ENCODE data around the gene NELL1. TPM values are rescaled to one million over a fixed set of nuclear protein-coding genes. Genes with fewer than 3 reads are reported as not detected.

Gene NELL1
- total RNA-seq, 1 donor from 2014 or later, result not detected

DNA sequence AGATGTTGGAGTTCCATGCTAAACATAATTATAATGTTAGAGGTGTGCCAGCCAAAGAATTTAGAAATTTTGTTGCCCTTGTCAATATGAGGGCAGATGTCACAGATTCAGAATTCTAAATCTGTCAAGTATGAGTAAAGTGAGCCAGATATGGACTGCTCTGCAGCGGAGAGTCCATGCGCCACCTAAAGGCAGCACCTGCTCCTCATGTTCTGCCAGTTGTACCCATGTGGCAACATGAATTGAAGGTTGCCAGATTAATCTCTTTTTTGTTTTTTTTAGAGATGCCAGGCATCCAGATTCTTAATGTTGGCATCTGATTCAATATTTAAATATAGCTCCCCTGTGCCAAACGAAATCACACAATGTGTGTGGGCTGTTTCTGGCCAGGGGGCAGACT is 844.9 kb downstream of the NELL1 start:
- H3K27ac ChIP-seq, result no peak overlapping the region
- H3K4me1 ChIP-seq, result no peaks in the 10 kb centered on the region
- H3K4me2 ChIP-seq, result no peak overlapping the region
- no peaks in the 10 kb centered on the region for H3K27me3 ChIP-seq
- no peak overlapping the region for H3K9ac ChIP-seq
- Mint-ChIP-seq H3K4me1 (no peaks in the 10 kb centered on the region), H3K36me3 (no peaks in the 10 kb centered on the region), H3K4me3 (no peak overlapping the region), H3K9me3 (no peaks in the 10 kb centered on the region), H3K27ac (no peak overlapping the region), H3K27me3 (ENCODE audit: insufficient read depth, low read depth) (no peaks in the 10 kb centered on the region)
- no peak for TF ChIP-seq EZH2phosphoT487 (IDR thresholded peaks at IDR 0.05)
- TF ChIP-seq, protein P1, sequence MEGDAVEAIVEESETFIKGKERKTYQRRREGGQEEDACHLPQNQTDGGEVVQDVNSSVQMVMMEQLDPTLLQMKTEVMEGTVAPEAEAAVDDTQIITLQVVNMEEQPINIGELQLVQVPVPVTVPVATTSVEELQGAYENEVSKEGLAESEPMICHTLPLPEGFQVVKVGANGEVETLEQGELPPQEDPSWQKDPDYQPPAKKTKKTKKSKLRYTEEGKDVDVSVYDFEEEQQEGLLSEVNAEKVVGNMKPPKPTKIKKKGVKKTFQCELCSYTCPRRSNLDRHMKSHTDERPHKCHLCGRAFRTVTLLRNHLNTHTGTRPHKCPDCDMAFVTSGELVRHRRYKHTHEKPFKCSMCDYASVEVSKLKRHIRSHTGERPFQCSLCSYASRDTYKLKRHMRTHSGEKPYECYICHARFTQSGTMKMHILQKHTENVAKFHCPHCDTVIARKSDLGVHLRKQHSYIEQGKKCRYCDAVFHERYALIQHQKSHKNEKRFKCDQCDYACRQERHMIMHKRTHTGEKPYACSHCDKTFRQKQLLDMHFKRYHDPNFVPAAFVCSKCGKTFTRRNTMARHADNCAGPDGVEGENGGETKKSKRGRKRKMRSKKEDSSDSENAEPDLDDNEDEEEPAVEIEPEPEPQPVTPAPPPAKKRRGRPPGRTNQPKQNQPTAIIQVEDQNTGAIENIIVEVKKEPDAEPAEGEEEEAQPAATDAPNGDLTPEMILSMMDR (IDR thresholded peaks at IDR 0.05), result peak; percentile 64
- H3K36me3 ChIP-seq, result no peaks in the 10 kb centered on the region
- no peaks in the 10 kb centered on the region for H3K9me3 ChIP-seq (ENCODE audit: low read depth)
- no peaks in the 10 kb centered on the region for H4K20me1 ChIP-seq (ENCODE audit: low read depth)
- H3F3A ChIP-seq (ENCODE audit: low read depth), result no peaks in the 10 kb centered on the region
- peak; percentile 27 for DNase-seq (ENCODE audit: low spot score)
- no peak overlapping the region for H2AFZ ChIP-seq (replicated peaks)
- no peaks in the 10 kb centered on the region for H3K79me2 ChIP-seq (ENCODE audit: low read depth)
- H3K4me3 ChIP-seq, result no peak overlapping the region

DNA sequence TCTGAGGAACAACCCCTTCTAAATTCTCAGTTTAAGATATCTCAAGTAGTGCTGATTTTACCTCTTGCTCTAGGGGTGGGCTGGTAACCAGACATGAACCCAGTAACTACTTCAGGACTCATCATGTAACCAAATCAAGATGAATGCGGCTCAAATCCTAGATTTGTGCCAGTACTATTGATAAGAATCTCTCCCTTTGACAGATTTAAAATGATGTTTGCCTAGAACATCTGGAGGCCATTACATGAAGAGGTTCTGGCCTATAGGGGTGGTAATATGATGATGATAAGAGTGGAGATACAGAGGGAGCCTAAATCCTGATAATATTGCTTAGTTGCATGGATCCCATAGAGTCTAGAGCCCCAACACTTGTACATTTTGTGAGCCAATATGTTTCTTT is 850.9 kb downstream of the NELL1 start:
- DNase-seq (ENCODE audit: low spot score), result no peak
- Mint-ChIP-seq H3K27me3 (ENCODE audit: insufficient read depth, low read depth) (no peaks in the 10 kb centered on the region), H3K4me1 (no peaks in the 10 kb centered on the region), H3K4me3 (no peak overlapping the region), H3K36me3 (no peaks in the 10 kb centered on the region), H3K9me3 (no peaks in the 10 kb centered on the region), H3K27ac (no peak overlapping the region)
- no peak overlapping the region for H3K9ac ChIP-seq
- no peaks in the 10 kb centered on the region for H3F3A ChIP-seq (ENCODE audit: low read depth)
- H3K79me2 ChIP-seq (ENCODE audit: low read depth), result no peaks in the 10 kb centered on the region
- H3K4me2 ChIP-seq, result no peak overlapping the region
- no peaks in the 10 kb centered on the region for H3K4me1 ChIP-seq
- TF ChIP-seq, protein P1 (IDR thresholded peaks at IDR 0.05), result no peak
- no peak for TF ChIP-seq EZH2 (IDR thresholded peaks at IDR 0.05)
- TF ChIP-seq EZH2phosphoT487 (IDR thresholded peaks at IDR 0.05), result no peak
- H3K9me3 ChIP-seq (ENCODE audit: low read depth), result no peaks in the 10 kb centered on the region
- no peak overlapping the region for H3K27ac ChIP-seq
- no peaks in the 10 kb centered on the region for H3K27me3 ChIP-seq
- no peaks in the 10 kb centered on the region for H3K36me3 ChIP-seq
- no peaks in the 10 kb centered on the region for H4K20me1 ChIP-seq (ENCODE audit: low read depth)
- no peak overlapping the region for H2AFZ ChIP-seq (replicated peaks)
- H3K4me3 ChIP-seq, result no peak overlapping the region

DNA sequence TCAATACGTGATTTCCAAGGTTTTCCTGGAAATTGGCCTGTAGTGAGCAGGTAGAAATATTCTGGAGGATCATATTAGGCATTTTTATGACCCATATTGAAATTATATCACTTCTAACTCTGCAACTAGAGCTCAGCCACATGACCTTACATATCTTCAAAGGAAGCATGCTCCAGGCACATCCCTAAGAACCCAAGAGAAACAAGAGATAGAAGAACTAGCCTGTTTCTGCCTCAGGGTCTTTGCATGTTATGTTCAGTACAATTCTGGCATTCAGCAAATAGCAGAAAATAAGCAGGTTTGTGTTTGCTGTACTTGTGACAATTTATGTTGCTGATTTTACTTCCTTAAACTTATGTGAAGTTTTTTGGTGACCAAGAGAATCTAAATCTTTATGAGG is 859.8 kb downstream of the NELL1 start:
- Histone ChIP-seq H3K36me3 (no peaks in the 10 kb centered on the region), H3K27me3 (no peaks in the 10 kb centered on the region), H3F3A (ENCODE audit: low read depth) (no peaks in the 10 kb centered on the region), H3K9ac (no peak overlapping the region), H4K20me1 (ENCODE audit: low read depth) (no peaks in the 10 kb centered on the region), H2AFZ (replicated peaks) (no peak overlapping the region), H3K4me2 (no peak overlapping the region), H3K79me2 (ENCODE audit: low read depth) (no peaks in the 10 kb centered on the region), H3K27ac (no peak overlapping the region), H3K9me3 (ENCODE audit: low read depth) (no peaks in the 10 kb centered on the region), H3K4me1 (peaks cover 8% of the 10 kb centered on the region), H3K4me3 (no peak overlapping the region)
- Mint-ChIP-seq H3K27me3 (ENCODE audit: insufficient read depth, low read depth) (no peaks in the 10 kb centered on the region), H3K9me3 (peaks cover 4% of the 10 kb centered on the region), H3K4me1 (peaks cover 2% of the 10 kb centered on the region), H3K4me3 (no peak overlapping the region), H3K27ac (no peak overlapping the region), H3K36me3 (no peaks in the 10 kb centered on the region)
- TF ChIP-seq, protein P1 (IDR thresholded peaks at IDR 0.05), result no peak
- TF ChIP-seq EZH2 (IDR thresholded peaks at IDR 0.05) (no peak), EZH2phosphoT487 (IDR thresholded peaks at IDR 0.05) (no peak)
- DNase-seq (ENCODE audit: low spot score), result no peak

Data from neural progenitor cell (in vitro differentiated cells).